Endothelial cell of umbilical vein (primary cell): Measurements from ENCODE around the gene PIM3. TPM values are rescaled to one million over a fixed set of nuclear protein-coding genes. Genes with fewer than 3 reads are reported as not detected.

Source experiments
- BruUV-seq: library from RNA; stranded (reverse); fragments of 400-500 nt; replicated peaks from 2 replicates; lab custom pipeline; 2021; lab: Mats Ljungman, UMichigan
- CTCF ChIA-PET: fragments of 300-600, 350-600 bp; sonication (Branson Sonifier 250); formaldehyde crosslinking; loops from one replicate; lab custom pipeline; 2021; ENCODE audit warnings: antibody characterized with exemption, inconsistent platforms; lab: Charles Lee
- POLR2A ChIA-PET: fragments of 300-600, 350-600 bp; sonication (Branson Sonifier 250); formaldehyde crosslinking; loops from one replicate; lab custom pipeline; 2021; ENCODE audit warnings: antibody characterized with exemption, inconsistent platforms; lab: Charles Lee
- DNase-seq: peaks from one replicate; pipeline ENCODE4 v3.0.0-alpha.2; 2011; ENCODE audit warnings: low read depth, low spot score
- FAIRE-seq: peaks from 2 replicates; lab custom pipeline; 2011; peaks lifted over from hg19 to GRCh38; lab: Jason Lieb, UNC
- H2AFZ ChIP-seq: 2 replicates; pipeline ENCODE4 v1.6.0; 2012; ENCODE audit warnings: low read depth, low read length, control low read depth, inconsistent platforms
- H3K27ac ChIP-seq: 2 replicates; pipeline ENCODE4 v1.5.1; 2011; ENCODE audit warnings: low read depth, mild to moderate bottlenecking, control low read depth, low read length, moderate library complexity; ENCODE audit not compliant: insufficient read depth
- H3K27me3 ChIP-seq, 2 experiments: 2 replicates each; pipeline versions ENCODE4 v1.6.0 to v1.6.1; 2011; ENCODE audit warnings: low read length in 2 of 2, mixed read lengths in 1 of 2; ENCODE audit not compliant: control insufficient read depth in 2 of 2, insufficient read depth in 2 of 2
- H3K36me3 ChIP-seq, 2 experiments: 2 replicates in 1 of 2; 3 replicates in 1 of 2; pipeline ENCODE4 v1.5.1; 2011; ENCODE audit warnings: low read length in 2 of 2, mild to moderate bottlenecking in 1 of 2, moderate library complexity in 1 of 2; ENCODE audit not compliant: control insufficient read depth in 2 of 2, insufficient read depth in 2 of 2; ENCODE audit errors: extremely low read depth in 1 of 2
- H3K4me1 ChIP-seq: 3 replicates; pipeline ENCODE4 v1.5.1; 2011; ENCODE audit warnings: mild to moderate bottlenecking, low read length; ENCODE audit not compliant: control insufficient read depth, insufficient read depth; ENCODE audit errors: extremely low read depth
- H3K4me2 ChIP-seq: 2 replicates; pipeline ENCODE4 v1.6.1; 2011; ENCODE audit warnings: low read length, control low read depth, mixed read lengths; ENCODE audit not compliant: insufficient read depth
- H3K4me3 ChIP-seq, 3 experiments: fragments of 200-600 bp in 1 of 3; sonication (generic), shearing (Covaris generic) in 1 of 3; replicated peaks in 1 of 3; 2 replicates each; pipeline ENCODE4 v1.5.1; 2011 to 2016; ENCODE audit warnings: control low read depth in 3 of 3, low read length in 3 of 3, mild to moderate bottlenecking in 2 of 3, inconsistent platforms in 1 of 3, low read depth in 1 of 3, moderate library complexity in 1 of 3; ENCODE audit not compliant: insufficient read depth in 1 of 3
- H3K79me2 ChIP-seq: 2 replicates; pipeline ENCODE4 v1.6.0; 2012; ENCODE audit warnings: low read length, inconsistent platforms; ENCODE audit not compliant: control insufficient read depth, insufficient read depth
- H3K9ac ChIP-seq: replicated peaks from 2 replicates; pipeline ENCODE3; 2011; ENCODE audit warnings: low read length, control low read depth; ENCODE audit not compliant: insufficient read depth; ENCODE audit errors: extremely low read depth
- H3K9me1 ChIP-seq: replicated peaks from 3 replicates; pipeline ENCODE4 v1.6.0; 2011; ENCODE audit warnings: mild to moderate bottlenecking, low read length; ENCODE audit not compliant: control insufficient read depth, insufficient read depth; ENCODE audit errors: extremely low read depth
- H3K9me3 ChIP-seq: replicated peaks from 2 replicates; pipeline ENCODE4 v1.5.1; 2012; ENCODE audit warnings: low read length, inconsistent platforms; ENCODE audit not compliant: control insufficient read depth, insufficient read depth
- H4K20me1 ChIP-seq: replicated peaks from 2 replicates; pipeline ENCODE3; 2011; ENCODE audit warnings: mild to moderate bottlenecking, low read length; ENCODE audit not compliant: control insufficient read depth, insufficient read depth; ENCODE audit errors: extremely low read depth
- CTCF ChIP-seq, 2 donors: IDR thresholded peaks; 1 replicate in 1 of 2; 2 replicates in 1 of 2; pipeline ENCODE4 v1.5.1; 2011; ENCODE audit warnings: low read length in 2 of 2, mild to moderate bottlenecking in 2 of 2, moderate library complexity in 2 of 2, control low read depth in 1 of 2, inconsistent platforms in 1 of 2, low read depth in 1 of 2; ENCODE audit not compliant: insufficient read depth in 1 of 2; ENCODE audit errors: extremely low read depth in 1 of 2
- EZH2 ChIP-seq: IDR thresholded peaks from 2 replicates; pipeline ENCODE4 v1.6.1; 2012; ENCODE audit warnings: borderline replicate concordance, low read depth, mild to moderate bottlenecking, moderate library complexity, low read length, inconsistent platforms; ENCODE audit not compliant: severe bottlenecking
- GATA2 ChIP-seq: IDR thresholded peaks from 2 replicates; pipeline ENCODE4 v1.7.0; 2011; ENCODE audit warnings: low read depth, mild to moderate bottlenecking, moderate library complexity, mixed read lengths, low read length; ENCODE audit not compliant: insufficient read length, insufficient read depth
- JUN ChIP-seq: IDR thresholded peaks from 2 replicates; pipeline ENCODE4 v1.6.1; 2011; ENCODE audit warnings: borderline replicate concordance, low read depth; ENCODE audit not compliant: insufficient read length, insufficient read depth
- MYC ChIP-seq: IDR thresholded peaks from one replicate; pipeline ENCODE4 v1.6.1; 2011; ENCODE audit warnings: mild to moderate bottlenecking, low read depth, low read length
- POLR2A ChIP-seq: IDR thresholded peaks from 2 replicates; pipeline ENCODE4 v1.6.1; 2012; ENCODE audit warnings: low read depth, mild to moderate bottlenecking, control low read depth, low read length
- POLR2AphosphoS5 ChIP-seq: IDR thresholded peaks from 2 replicates; pipeline ENCODE4 v1.6.1; 2012; ENCODE audit warnings: low read depth, mild to moderate bottlenecking, control low read depth, low read length, moderate library complexity; ENCODE audit not compliant: insufficient read depth
- dilution Hi-C: fragments of 300-500 bp; cut with MboI; formaldehyde crosslinking; loops from one replicate; pipeline ENCODE4 v1.15.0; 2019; ENCODE audit warnings: low sequenced_read_pairs; ENCODE audit not compliant: extremely low pct_ligation_motif_present
- intact Hi-C: fragments of 100-400 bp; cut with micrococcal nuclease; formaldehyde crosslinking; loops from one replicate; pipeline ENCODE4 v1.10.0; 2022
- polyA plus RNA-seq, 4 experiments: library from polyadenylated mRNA; depleted of rRNA in 3 of 4; stranded (reverse) in 3 of 4; unstranded in 1 of 4; fragments of >200 nt; gene quantifications; 2 replicates each; pipeline versions ENCODE4 v1.2.1 to v1.2.3, GENCODE V29; 2011 to 2012; ENCODE audit warnings: missing spikeins in 1 of 4
- total RNA-seq: library from RNA; stranded (reverse); gene quantifications from 2 replicates; pipeline ENCODE4 v1.2.3, GENCODE V29; 2021

PIM3 gene
- total and polyA plus RNA-seq, 2 donors (not counting 3 experiments of a cell fraction or from before 2014, with no cell fraction given), result 131 to 185 TPM

GRCh38 chr22:49921508-49922278 is 38.9 kb upstream of the PIM3 start:
- peaks cover 4% of the 10 kb centered on the region for H3K79me2 ChIP-seq
- no peak overlapping the region for H3K27ac ChIP-seq
- POLR2A ChIA-PET, result no interaction called here
- dilution Hi-C loops, result no loop called here
- intact Hi-C loops, result no loop called here
- TF ChIP-seq CTCF (IDR thresholded peaks at IDR 0.05; ENCODE audit: extremely low read depth in 1 of 2, insufficient read depth in 1 of 2, low read depth in 1 of 2, low read length in 2 of 2) (no peak), GATA2 (no peak), POLR2A (no peak), JUN (no peak)
- H3K4me1 ChIP-seq, result peaks cover 14% of the 10 kb centered on the region
- H3K9me3 ChIP-seq, result no peaks in the 10 kb centered on the region
- no peaks in the 10 kb centered on the region for H4K20me1 ChIP-seq
- H3K9me1 ChIP-seq, result no peaks in the 10 kb centered on the region
- DNase-seq, result no peak
- H3K4me3 ChIP-seq, result no peak overlapping the region
- CTCF ChIA-PET, result no interaction called here
- no peaks in the 10 kb centered on the region for H3K27me3 ChIP-seq
- FAIRE-seq, result no peak
- H3K36me3 ChIP-seq, result peaks cover 2 to 8% of the 10 kb centered on the region in 2 experiments
- BruUV-seq, result no TSS peak
- H3K9ac ChIP-seq, result no peak overlapping the region
- no peak overlapping the region for H2AFZ ChIP-seq
- no peak overlapping the region for H3K4me2 ChIP-seq

DNA sequence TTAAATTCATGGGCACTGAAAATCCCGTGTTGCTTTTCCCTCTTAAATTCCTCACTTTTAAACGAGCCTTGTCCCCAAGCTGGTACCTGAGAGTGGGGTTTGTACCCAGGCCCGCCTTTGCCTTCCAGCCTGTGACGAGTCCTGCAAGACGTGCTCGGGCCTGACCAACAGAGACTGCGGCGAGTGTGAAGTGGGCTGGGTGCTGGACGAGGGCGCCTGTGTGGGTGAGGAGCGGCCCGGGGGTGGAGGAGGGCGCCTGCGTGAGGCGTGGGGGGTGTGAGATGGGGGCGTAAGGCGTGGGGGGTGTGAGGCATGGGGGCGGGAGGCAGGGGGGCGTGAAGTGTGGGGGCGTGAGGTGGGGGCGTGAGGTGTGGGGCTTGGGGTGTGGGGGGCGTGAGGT is 38.1 kb upstream of the PIM3 start:
- Histone ChIP-seq H3K4me2 (no peak overlapping the region), H3K9ac (no peak overlapping the region), H3K36me3 (peaks cover 2 to 8% of the 10 kb centered on the region in 2 experiments), H3K27me3 (no peaks in the 10 kb centered on the region), H3K79me2 (peaks cover 4% of the 10 kb centered on the region), H2AFZ (no peak overlapping the region), H3K4me3 (no peak overlapping the region), H3K27ac (no peak overlapping the region), H3K9me1 (no peaks in the 10 kb centered on the region), H3K4me1 (peaks cover 14% of the 10 kb centered on the region), H3K9me3 (no peaks in the 10 kb centered on the region), H4K20me1 (no peaks in the 10 kb centered on the region)
- ChIA-PET POLR2A (no interaction called here), CTCF (no interaction called here)
- no peak for FAIRE-seq
- TF ChIP-seq POLR2AphosphoS5, result no peak
- TF ChIP-seq MYC, result no peak
- TF ChIP-seq POLR2A, result no peak
- TF ChIP-seq EZH2, result no peak
- no peak for DNase-seq
- no TSS peak for BruUV-seq
- dilution Hi-C loops, result no loop called here
- intact Hi-C loops, result no loop called here
